K562 (cell line): ENCODE data around the gene HGD. TPM values are rescaled to one million over a fixed set of nuclear protein-coding genes. Genes with fewer than 3 reads are reported as not detected.

Experiments used
- BMI1 ChIP-seq: fragments of 150-350 bp; IDR thresholded peaks from 2 replicates; pipeline ENCODE4 v1.6.1; 2014; ENCODE audit warnings: low read length
- ERF ChIP-seq: fragments of 450-650 bp; formaldehyde crosslinking; IDR thresholded peaks from 2 replicates; pipeline ENCODE4 v1.4.0; 2020; ENCODE audit warnings: mild to moderate bottlenecking, mixed read lengths
- KAT2B ChIP-seq: IDR thresholded peaks from one replicate; pipeline ENCODE4 v1.6.1; 2012; ENCODE audit warnings: low read depth, mild to moderate bottlenecking, control low read depth, inconsistent platforms, low read length, moderate library complexity
- SIX5 ChIP-seq, 2 experiments: IDR thresholded peaks; 2 replicates each; pipeline ENCODE4 v1.6.1; 2011; ENCODE audit warnings: low read length in 2 of 2, borderline replicate concordance in 1 of 2, low read depth in 1 of 2, mild to moderate bottlenecking in 1 of 2, moderate library complexity in 1 of 2; ENCODE audit not compliant: insufficient read depth in 1 of 2
- U2AF2 ChIP-seq: fragments of 200-400 bp; formaldehyde crosslinking; optimal IDR thresholded peaks from 2 replicates; pipeline ENCODE3; 2017; ENCODE audit warnings: low read depth, mild to moderate bottlenecking, low read length
- ZC3H11A ChIP-seq: IDR thresholded peaks from 2 replicates; pipeline ENCODE4 v1.6.1; 2012; ENCODE audit warnings: low read depth, low read length, improper control_type of control experiment
- ZNF75A ChIP-seq: fragments of 450-650 bp; formaldehyde crosslinking; IDR thresholded peaks from 2 replicates; pipeline ENCODE4 v1.4.0; 2020; ENCODE audit warnings: mild to moderate bottlenecking
- polyA plus RNA-seq, 8 experiments: library from polyadenylated mRNA; depleted of rRNA in 4 of 8; stranded (reverse) in 5 of 8; unstranded in 3 of 8; fragments of >200 nt; fragmentation: Nextera tagmentation in 2 of 8; fragmentation: Illumina TruSeq in 1 of 8; extraction: Ambion mirVana in 2 of 8; extraction: Trizol in 1 of 8; gene quantifications; 2 replicates each; pipeline versions ENCODE4 v1.2.1 to v1.2.3, GENCODE V29; 2011 to 2014; ENCODE audit warnings: inconsistent platforms in 1 of 8, missing spikeins in 1 of 8
- total RNA-seq, 7 experiments: library from RNA; depleted of rRNA in 6 of 7; stranded (reverse); fragments of >200 nt in 6 of 7; fragmentation: Illumina TruSeq in 2 of 7; extraction: Trizol in 2 of 7; gene quantifications; 2 replicates each; pipeline versions ENCODE4 v1.2.1 to v1.2.3, GENCODE V29; 2011 to 2021; ENCODE audit warnings: low replicate concordance in 1 of 7
- TF ChIP-seq, protein P1 (sequence below): fragments of 250-450 bp; sonication (Bioruptor Pico); IDR thresholded peaks from 2 replicates; pipeline ENCODE4 v1.4.0; 2020
- TF ChIP-seq, protein P2 (sequence below): fragments of 250-450 bp; sonication (Bioruptor Pico); IDR thresholded peaks from 2 replicates; pipeline ENCODE4 v1.5.0; 2021; ENCODE audit warnings: mild to moderate bottlenecking, moderate library complexity

HGD gene
- total and polyA plus RNA-seq, 9 of the 15 experiments (the other 6 are each of a cell fraction or from before 2014, with no cell fraction given) = 0.08 to 0.25 (median 0.17) TPM; not detected in 4

- TF ChIP-seq, protein P1, sequence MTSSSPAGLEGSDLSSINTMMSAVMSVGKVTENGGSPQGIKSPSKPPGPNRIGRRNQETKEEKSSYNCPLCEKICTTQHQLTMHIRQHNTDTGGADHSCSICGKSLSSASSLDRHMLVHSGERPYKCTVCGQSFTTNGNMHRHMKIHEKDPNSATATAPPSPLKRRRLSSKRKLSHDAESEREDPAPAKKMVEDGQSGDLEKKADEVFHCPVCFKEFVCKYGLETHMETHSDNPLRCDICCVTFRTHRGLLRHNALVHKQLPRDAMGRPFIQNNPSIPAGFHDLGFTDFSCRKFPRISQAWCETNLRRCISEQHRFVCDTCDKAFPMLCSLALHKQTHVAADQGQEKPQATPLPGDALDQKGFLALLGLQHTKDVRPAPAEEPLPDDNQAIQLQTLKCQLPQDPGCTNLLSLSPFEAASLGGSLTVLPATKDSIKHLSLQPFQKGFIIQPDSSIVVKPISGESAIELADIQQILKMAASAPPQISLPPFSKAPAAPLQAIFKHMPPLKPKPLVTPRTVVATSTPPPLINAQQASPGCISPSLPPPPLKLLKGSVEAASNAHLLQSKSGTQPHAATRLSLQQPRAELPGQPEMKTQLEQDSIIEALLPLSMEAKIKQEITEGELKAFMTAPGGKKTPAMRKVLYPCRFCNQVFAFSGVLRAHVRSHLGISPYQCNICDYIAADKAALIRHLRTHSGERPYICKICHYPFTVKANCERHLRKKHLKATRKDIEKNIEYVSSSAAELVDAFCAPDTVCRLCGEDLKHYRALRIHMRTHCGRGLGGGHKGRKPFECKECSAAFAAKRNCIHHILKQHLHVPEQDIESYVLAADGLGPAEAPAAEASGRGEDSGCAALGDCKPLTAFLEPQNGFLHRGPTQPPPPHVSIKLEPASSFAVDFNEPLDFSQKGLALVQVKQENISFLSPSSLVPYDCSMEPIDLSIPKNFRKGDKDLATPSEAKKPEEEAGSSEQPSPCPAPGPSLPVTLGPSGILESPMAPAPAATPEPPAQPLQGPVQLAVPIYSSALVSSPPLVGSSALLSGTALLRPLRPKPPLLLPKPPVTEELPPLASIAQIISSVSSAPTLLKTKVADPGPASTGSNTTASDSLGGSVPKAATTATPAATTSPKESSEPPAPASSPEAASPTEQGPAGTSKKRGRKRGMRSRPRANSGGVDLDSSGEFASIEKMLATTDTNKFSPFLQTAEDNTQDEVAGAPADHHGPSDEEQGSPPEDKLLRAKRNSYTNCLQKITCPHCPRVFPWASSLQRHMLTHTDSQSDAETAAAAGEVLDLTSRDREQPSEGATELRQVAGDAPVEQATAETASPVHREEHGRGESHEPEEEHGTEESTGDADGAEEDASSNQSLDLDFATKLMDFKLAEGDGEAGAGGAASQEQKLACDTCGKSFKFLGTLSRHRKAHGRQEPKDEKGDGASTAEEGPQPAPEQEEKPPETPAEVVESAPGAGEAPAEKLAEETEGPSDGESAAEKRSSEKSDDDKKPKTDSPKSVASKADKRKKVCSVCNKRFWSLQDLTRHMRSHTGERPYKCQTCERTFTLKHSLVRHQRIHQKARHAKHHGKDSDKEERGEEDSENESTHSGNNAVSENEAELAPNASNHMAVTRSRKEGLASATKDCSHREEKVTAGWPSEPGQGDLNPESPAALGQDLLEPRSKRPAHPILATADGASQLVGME (CRISPR knock-in tag) = no peak
- TF ChIP-seq BMI1 (no peak), U2AF2 (no peak), ZNF75A (CRISPR knock-in tag) (no peak), SIX5 (IDR thresholded peaks at IDR 0.05; ENCODE audit: borderline replicate concordance in 1 of 2, insufficient read depth in 1 of 2, low read depth in 1 of 2, low read length in 2 of 2) (no peak), KAT2B (no peak), ZC3H11A (no peak), ERF (CRISPR knock-in tag) (no peak)
- TF ChIP-seq, protein P2, sequence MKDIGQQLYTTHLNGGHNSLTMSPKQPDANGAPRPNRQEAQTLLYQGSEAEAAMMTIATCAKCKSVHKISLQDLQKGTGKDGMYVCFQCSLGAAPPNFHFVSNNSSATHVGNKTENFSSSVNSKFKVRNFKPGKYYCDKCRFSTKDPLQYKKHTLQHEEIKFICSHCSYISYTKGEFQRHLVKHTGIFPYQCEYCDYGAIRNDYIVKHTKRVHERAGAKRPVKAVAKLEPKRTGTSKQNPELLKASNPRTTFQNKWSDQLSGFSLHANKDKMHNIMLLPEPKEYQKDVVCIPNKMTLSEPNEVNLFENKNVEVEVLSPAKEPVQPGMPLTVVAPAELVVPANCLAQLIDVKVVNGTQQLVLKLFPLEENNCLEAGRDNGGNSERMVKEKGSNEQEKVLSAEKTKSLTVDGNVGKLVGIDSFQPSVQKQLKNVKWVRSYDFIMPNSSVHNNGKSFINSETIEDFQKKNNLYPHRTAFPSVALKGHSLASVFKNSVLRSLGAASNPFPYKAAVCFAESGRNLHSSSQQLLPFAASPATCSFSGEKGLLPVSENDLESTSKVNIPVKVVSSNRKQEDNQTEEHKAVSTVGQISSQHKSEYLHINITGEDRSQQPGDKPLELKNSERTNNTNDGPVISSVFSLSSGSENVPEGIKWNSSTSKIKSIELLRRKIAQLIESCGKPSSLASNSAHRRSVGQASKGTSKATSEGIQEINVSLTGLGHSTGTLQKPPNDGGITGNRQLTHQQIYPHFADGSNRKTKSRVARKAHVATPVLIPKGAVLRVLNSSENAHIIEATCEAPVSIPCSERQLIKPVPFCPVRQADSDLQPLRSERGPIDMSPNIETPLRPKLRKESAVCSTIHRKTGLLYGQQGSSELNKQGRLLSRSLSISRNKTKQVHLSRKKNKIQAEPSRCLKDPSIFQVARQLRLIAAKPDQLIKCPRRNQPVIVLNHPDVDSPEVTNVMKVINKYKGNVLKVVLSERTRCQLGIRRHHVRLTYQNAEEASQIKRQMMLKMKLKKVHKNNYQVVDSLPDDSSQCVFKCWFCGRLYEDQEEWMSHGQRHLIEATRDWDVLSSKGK (CRISPR knock-in tag) = no peak
Measured at GRCh38 chr3:120622870-120623726, 58.9 kb downstream of the HGD start (continued).
